A549 (cell line): ENCODE data around the gene TCP10L. TPM values are rescaled to one million over a fixed set of nuclear protein-coding genes. Genes with fewer than 3 reads are reported as not detected.

Experiments
- ATAC-seq, 2 experiments: fragments of 200-7000 bp in 1 of 2; fragments of >200 bp in 1 of 2; cut with Nextera tagmentation in 1 of 2; cut with Tn5 transposase in 1 of 2; 3 replicates each; pipeline versions ENCODE4 v1.8.0 to v1.9.1; 2018 to 2020; ENCODE audit warnings: mild to moderate bottlenecking in 1 of 2, moderate library complexity in 1 of 2
- CTCF ChIA-PET: fragments of 300-600 bp; sonication (Branson Sonifier 250); formaldehyde crosslinking; extraction: SDS; loops from one replicate; lab custom pipeline; 2021; ENCODE audit warnings: antibody characterized with exemption, inconsistent platforms; lab: Yijun Ruan, JAX
- POLR2A ChIA-PET: fragments of 350-600 bp; formaldehyde crosslinking; extraction: SDS; loops from one replicate; lab custom pipeline; 2021; ENCODE audit warnings: antibody characterized with exemption, inconsistent platforms; lab: Yijun Ruan, JAX
- DNase-seq, 2 experiments: peaks; one replicate each; pipeline versions ENCODE4 v3.0.0 to v3.0.0-alpha.2; 2011 to 2016; ENCODE audit warnings: low read depth in 1 of 2, low spot score in 1 of 2
- FAIRE-seq: peaks from 2 replicates; lab custom pipeline; 2011; peaks lifted over from hg19 to GRCh38; lab: Jason Lieb, UNC
- H3K27ac ChIP-seq, 2 experiments: fragments of >200 bp; sonication (Bioruptor Twin); formaldehyde crosslinking; 3 replicates each; pipeline ENCODE4 v1.5.1; 2016 to 2017
- H3K4me1 ChIP-seq: fragments of >200 bp; sonication (Bioruptor Twin); formaldehyde crosslinking; 3 replicates; pipeline ENCODE4 v1.6.1; 2016
- H3K4me2 ChIP-seq: fragments of >200 bp; sonication (Bioruptor Twin); formaldehyde crosslinking; 3 replicates; pipeline ENCODE4 v1.6.1; 2016
- H3K4me3 ChIP-seq: fragments of >200 bp; sonication (Bioruptor Twin); formaldehyde crosslinking; 3 replicates; pipeline ENCODE4 v1.5.1; 2016
- H3K9me3 ChIP-seq: fragments of >200 bp; sonication (Bioruptor Twin); formaldehyde crosslinking; 3 replicates; pipeline ENCODE4 v1.6.1; 2016
- BHLHE40 ChIP-seq: IDR thresholded peaks from 2 replicates; pipeline ENCODE4 v1.6.1; 2012; ENCODE audit warnings: low read depth, low read length, inconsistent platforms
- CBX2 ChIP-seq: fragments of 200-600 bp; sonication (generic); IDR thresholded peaks from 2 replicates; pipeline ENCODE4 v1.6.1; 2016; ENCODE audit warnings: low read depth, mild to moderate bottlenecking, borderline replicate concordance
- EHMT2 ChIP-seq: fragments of 200-600 bp; sonication (generic); IDR thresholded peaks from 2 replicates; pipeline ENCODE4 v1.6.1; 2016; ENCODE audit warnings: antibody characterized with exemption, low read depth, mild to moderate bottlenecking, moderate library complexity
- EP300 ChIP-seq, 2 experiments: fragments of >200 bp; sonication (Bioruptor Twin); formaldehyde crosslinking; IDR thresholded peaks; 2 replicates in 1 of 2; 3 replicates in 1 of 2; pipeline ENCODE4 v1.6.1; 2016 to 2017
- FOSB ChIP-seq: fragments of 250-450 bp; sonication (Bioruptor Pico); IDR thresholded peaks from 2 replicates; pipeline ENCODE4 v1.5.0; 2020; ENCODE audit warnings: mild to moderate bottlenecking, moderate library complexity
- HDAC2 ChIP-seq: fragments of 200-600 bp; sonication (generic); IDR thresholded peaks from 2 replicates; pipeline ENCODE4 v1.6.1; 2016
- HEYL ChIP-seq: fragments of 250-450 bp; sonication (Bioruptor Pico); IDR thresholded peaks from 2 replicates; pipeline ENCODE4 v1.8.0; 2021; ENCODE audit warnings: mild to moderate bottlenecking, moderate library complexity
- HOXA7 ChIP-seq: fragments of 250-450 bp; sonication (Bioruptor Pico); IDR thresholded peaks from 2 replicates; pipeline ENCODE4 v1.5.0; 2020; ENCODE audit warnings: mild to moderate bottlenecking, moderate library complexity
- HOXB13 ChIP-seq: fragments of 250-450 bp; sonication (Bioruptor Pico); IDR thresholded peaks from 2 replicates; pipeline ENCODE4 v1.5.0; 2020; ENCODE audit warnings: low read depth, mild to moderate bottlenecking, moderate library complexity
- HOXB5 ChIP-seq: fragments of 250-450 bp; sonication (Bioruptor Pico); IDR thresholded peaks from 2 replicates; pipeline ENCODE4 v1.5.0; 2020; ENCODE audit warnings: mild to moderate bottlenecking, moderate library complexity
- JUNB ChIP-seq: fragments of >200 bp; sonication (Bioruptor Twin); formaldehyde crosslinking; IDR thresholded peaks from 2 replicates; pipeline ENCODE4 v1.6.1; 2016
- KDM1A ChIP-seq: fragments of 200-600 bp; sonication (generic); IDR thresholded peaks from 2 replicates; pipeline ENCODE4 v1.6.1; 2016; ENCODE audit warnings: low read depth, mild to moderate bottlenecking
- KDM5A ChIP-seq: fragments of 200-600 bp; sonication (generic); IDR thresholded peaks from 2 replicates; pipeline ENCODE4 v1.6.1; 2016; ENCODE audit warnings: antibody characterized with exemption, mild to moderate bottlenecking
- MAFK ChIP-seq: fragments of 450-650 bp; IDR thresholded peaks from 2 replicates; pipeline ENCODE4 v1.6.1; 2014; ENCODE audit not compliant: partially characterized antibody
- NPAS2 ChIP-seq: fragments of 250-450 bp; sonication (Bioruptor Pico); IDR thresholded peaks from 2 replicates; pipeline ENCODE4 v1.8.0; 2022; ENCODE audit warnings: mild to moderate bottlenecking, moderate library complexity, borderline replicate concordance
- RFX5 ChIP-seq: fragments of 450-650 bp; IDR thresholded peaks from 2 replicates; pipeline ENCODE4 v1.7.1; 2014; ENCODE audit warnings: antibody characterized with exemption, mild to moderate bottlenecking, moderate library complexity
- ZC3H11A ChIP-seq: fragments of 450-650 bp; IDR thresholded peaks from 2 replicates; pipeline ENCODE4 v1.6.1; 2014; ENCODE audit warnings: antibody characterized with exemption, mild to moderate bottlenecking
- ZFP36 ChIP-seq: fragments of 450-650 bp; IDR thresholded peaks from 2 replicates; pipeline ENCODE4 v1.6.1; 2014; ENCODE audit warnings: borderline replicate concordance; ENCODE audit not compliant: partially characterized antibody
- ZSCAN20 ChIP-seq: fragments of 250-450 bp; sonication (Bioruptor Pico); IDR thresholded peaks from 2 replicates; pipeline ENCODE4 v1.8.0; 2022; ENCODE audit warnings: mild to moderate bottlenecking, moderate library complexity
- WGBS: methylation state at CpG from one replicate; pipeline ENCODE4 v1.1.6; 2017; ENCODE audit errors: missing lambda C conversion rate; 5-methylcytosine and 5-hydroxymethylcytosine counted together
- polyA plus RNA-seq, 4 experiments: library from polyadenylated mRNA; depleted of rRNA in 3 of 4; stranded (reverse); fragments of >200 nt; fragmentation: RNase III in 1 of 4; extraction: RNeasy Plus Mini Kit Qiagen cat#74134 plus additional on column Dnase treatment in 1 of 4; gene quantifications; 2 replicates in 3 of 4; 3 replicates in 1 of 4; pipeline ENCODE4 v1.2.3, GENCODE V29; 2011 to 2017
- TF ChIP-seq, protein P1 (sequence below): fragments of 250-450 bp; sonication (Bioruptor Pico); IDR thresholded peaks from 2 replicates; pipeline ENCODE4 v1.5.0; 2020; ENCODE audit warnings: low read depth, mild to moderate bottlenecking, moderate library complexity
- TF ChIP-seq, protein P2 (sequence below): fragments of >200 bp; sonication (Bioruptor Twin); formaldehyde crosslinking; IDR thresholded peaks from 3 replicates; pipeline ENCODE4 v1.5.1; 2016

TCP10L gene
- polyA plus RNA-seq, 2 of the 4 experiments (the other 2 are of a cell fraction) = 0.62 to 1.2 TPM

DNA sequence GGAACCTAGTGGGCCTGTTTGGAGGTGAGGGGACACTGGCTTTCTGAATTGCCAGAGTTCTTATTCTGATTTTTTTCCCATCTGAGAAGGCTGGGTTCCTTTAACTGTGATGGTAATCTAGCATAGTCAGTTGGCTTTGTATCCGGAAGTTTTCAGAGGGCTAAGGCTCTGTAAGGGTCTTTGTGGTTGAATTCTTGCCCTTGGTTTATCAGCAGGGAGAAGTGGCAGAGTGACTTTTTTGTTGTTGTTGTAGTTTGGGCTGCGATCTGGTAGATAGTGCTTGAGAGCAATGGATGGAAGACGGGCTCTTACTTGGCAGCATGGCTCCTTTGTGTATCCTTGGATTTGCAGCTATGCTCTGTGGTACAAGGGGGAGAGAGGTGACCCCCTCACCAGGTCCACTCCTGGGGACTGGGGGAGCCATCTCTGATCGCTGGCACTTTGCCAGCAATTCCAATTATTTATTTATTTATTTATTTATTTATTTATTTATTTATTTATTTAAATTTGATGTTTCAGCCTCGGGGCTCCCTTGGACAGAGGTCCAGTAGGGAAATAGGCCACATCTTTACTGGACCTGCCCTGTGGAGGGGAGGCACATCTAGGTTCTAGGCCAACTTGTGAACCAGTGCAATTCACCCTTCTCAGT is 18.5 kb downstream of the TCP10L start:
- Histone ChIP-seq H3K4me1 (0 out of 3 replicates have a peak, but pooled peaks cover 8% of the 10 kb centered on the region), H3K9me3 (peaks cover 14% of the 10 kb centered on the region; the same call in 2 of the 3 replicates), H3K4me3 (no peak overlapping the region), H3K4me2 (no peak overlapping the region), H3K27ac (no peak overlapping the region)
- DNase-seq (no peak), FAIRE-seq (no peak), ATAC-seq (no peak)
- ChIA-PET CTCF (interaction anchor here (1.2 kb wide), 1 partner anchor 153 kb away, joined by 4 read pairs; no protein-coding TSS in a partner anchor), POLR2A (no interaction called here)
- 68% methylated on average over 5 of the region's 5 CpGs for WGBS
- TF ChIP-seq HOXB13 (CRISPR knock-in tag) = no peak
- peak; percentile 73 for TF ChIP-seq ZC3H11A

DNA sequence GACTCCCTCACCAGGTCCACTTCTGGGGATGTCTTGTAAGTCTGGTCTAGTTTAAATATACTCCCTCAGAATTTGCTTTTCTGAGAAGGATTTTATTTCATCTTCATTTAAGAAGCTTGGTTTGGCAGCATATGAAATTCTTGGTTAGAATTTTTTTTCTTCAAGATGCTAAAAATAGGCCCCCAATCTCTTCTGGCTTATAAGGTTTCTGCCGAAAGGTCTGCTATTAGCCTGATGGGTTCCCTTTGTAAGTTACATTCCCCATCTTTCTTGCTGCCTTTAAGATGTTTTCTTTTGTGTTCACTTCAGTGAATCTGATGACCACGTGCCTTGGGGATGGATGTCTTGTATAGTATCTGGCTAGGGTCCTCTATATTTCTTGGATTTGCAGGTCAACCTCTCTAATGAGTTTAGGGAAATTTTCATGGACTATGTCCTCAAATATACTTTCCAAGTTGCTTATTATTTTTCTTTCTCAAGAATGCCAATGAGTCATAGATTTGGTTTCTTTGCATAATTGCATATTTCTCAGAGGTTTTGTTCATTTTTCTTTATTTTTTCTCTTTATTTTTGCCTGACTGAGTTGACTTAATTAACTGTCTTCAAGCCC is 19.4 kb downstream of the TCP10L start:
- ChIA-PET CTCF (interaction anchor here (1.2 kb wide), 1 partner anchor 152 kb away, joined by 4 read pairs; no protein-coding TSS in a partner anchor), POLR2A (no interaction called here)
- no peak overlapping the region for H3K27ac ChIP-seq
- H3K9me3 ChIP-seq = peaks cover 14% of the 10 kb centered on the region; the same call in 2 of the 3 replicates
- 0 out of 3 replicates have a peak, but pooled peaks cover 8% of the 10 kb centered on the region for H3K4me1 ChIP-seq
- 75% methylated on average over 2 of the region's 2 CpGs for WGBS
- DNase-seq (no peak), ATAC-seq (no peak), FAIRE-seq (no peak)
- no peak for TF ChIP-seq ZFP36
- no peak for TF ChIP-seq CBX2
- TF ChIP-seq, protein P1, sequence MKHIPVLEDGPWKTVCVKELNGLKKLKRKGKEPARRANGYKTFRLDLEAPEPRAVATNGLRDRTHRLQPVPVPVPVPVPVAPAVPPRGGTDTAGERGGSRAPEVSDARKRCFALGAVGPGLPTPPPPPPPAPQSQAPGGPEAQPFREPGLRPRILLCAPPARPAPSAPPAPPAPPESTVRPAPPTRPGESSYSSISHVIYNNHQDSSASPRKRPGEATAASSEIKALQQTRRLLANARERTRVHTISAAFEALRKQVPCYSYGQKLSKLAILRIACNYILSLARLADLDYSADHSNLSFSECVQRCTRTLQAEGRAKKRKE (CRISPR knock-in tag) = no peak
- no peak for TF ChIP-seq EP300 (IDR thresholded peaks at IDR 0.05)
- TF ChIP-seq ZSCAN20 = no peak
- TF ChIP-seq, protein P2, sequence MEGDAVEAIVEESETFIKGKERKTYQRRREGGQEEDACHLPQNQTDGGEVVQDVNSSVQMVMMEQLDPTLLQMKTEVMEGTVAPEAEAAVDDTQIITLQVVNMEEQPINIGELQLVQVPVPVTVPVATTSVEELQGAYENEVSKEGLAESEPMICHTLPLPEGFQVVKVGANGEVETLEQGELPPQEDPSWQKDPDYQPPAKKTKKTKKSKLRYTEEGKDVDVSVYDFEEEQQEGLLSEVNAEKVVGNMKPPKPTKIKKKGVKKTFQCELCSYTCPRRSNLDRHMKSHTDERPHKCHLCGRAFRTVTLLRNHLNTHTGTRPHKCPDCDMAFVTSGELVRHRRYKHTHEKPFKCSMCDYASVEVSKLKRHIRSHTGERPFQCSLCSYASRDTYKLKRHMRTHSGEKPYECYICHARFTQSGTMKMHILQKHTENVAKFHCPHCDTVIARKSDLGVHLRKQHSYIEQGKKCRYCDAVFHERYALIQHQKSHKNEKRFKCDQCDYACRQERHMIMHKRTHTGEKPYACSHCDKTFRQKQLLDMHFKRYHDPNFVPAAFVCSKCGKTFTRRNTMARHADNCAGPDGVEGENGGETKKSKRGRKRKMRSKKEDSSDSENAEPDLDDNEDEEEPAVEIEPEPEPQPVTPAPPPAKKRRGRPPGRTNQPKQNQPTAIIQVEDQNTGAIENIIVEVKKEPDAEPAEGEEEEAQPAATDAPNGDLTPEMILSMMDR = no peak
- TF ChIP-seq BHLHE40 = no peak
- no peak for TF ChIP-seq HEYL
- TF ChIP-seq MAFK = no peak
- TF ChIP-seq HOXA7 (CRISPR knock-in tag) = no peak
- TF ChIP-seq, all 56 proteins: peak for 0
- no peak overlapping the region for H3K4me2 ChIP-seq
- H3K4me3 ChIP-seq = no peak overlapping the region

DNA sequence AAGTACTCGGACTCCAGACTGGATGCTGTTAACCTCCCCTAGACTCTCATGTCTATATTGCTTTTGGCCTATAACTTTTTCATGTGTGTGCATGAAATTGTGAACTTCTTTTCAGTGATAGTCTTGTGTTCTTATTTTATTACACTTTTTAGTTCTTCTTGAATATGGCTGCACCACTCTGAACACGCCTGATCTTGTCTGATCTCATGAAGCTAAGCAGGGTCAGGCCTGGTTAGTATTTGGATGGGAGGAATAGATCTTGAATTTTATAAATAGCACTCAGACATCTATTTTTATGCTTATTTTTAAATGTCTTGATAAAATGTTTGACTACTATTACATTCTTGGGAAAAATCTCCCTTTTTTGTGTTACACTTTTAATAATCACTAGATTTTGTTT is 22.4 kb downstream of the TCP10L start:
- 91% methylated on average over 2 of the region's 2 CpGs for WGBS

More for the DNA sequence above, 22.4 kb downstream of the TCP10L start:
- no peak for DNase-seq
- H3K4me1 ChIP-seq = no peaks in the 10 kb centered on the region
- TF ChIP-seq JUNB (no peak), KDM5A (no peak), RFX5 (no peak), EHMT2 (no peak), FOSB (no peak), HDAC2 (no peak), HOXB5 (CRISPR knock-in tag) (no peak), NPAS2 (no peak), KDM1A (no peak)
- TF ChIP-seq, protein P1 (CRISPR knock-in tag) = no peak
- ChIA-PET POLR2A (no interaction called here), CTCF (interaction anchor here (3.0 kb wide), 1 partner anchor 148 kb away, joined by 13 read pairs; no protein-coding TSS in a partner anchor)
- H3K27ac ChIP-seq = no peak overlapping the region
- no peak overlapping the region for H3K4me3 ChIP-seq
- FAIRE-seq = no peak
- no peak overlapping the region for H3K4me2 ChIP-seq
- H3K9me3 ChIP-seq = peaks cover 14% of the 10 kb centered on the region; the same call in 2 of the 3 replicates
- no peak for ATAC-seq
